Karpas-422 (cell line): ENCODE data around the gene CD48. TPM values are rescaled to one million over a fixed set of nuclear protein-coding genes. Genes with fewer than 3 reads are reported as not detected.

Experiments
- DNase-seq: peaks from one replicate; pipeline ENCODE4 v3.0.0-alpha.2; 2015
- H2AFZ ChIP-seq: fragments of 200-600 bp; sonication (generic); 2 replicates; pipeline ENCODE4 v1.6.1; 2014; ENCODE audit warnings: antibody characterized with exemption, low read length, mixed read lengths
- H3K27ac ChIP-seq: fragments of 200-600 bp; sonication (generic); 2 replicates; pipeline ENCODE4 v1.5.1; 2014; ENCODE audit warnings: mild to moderate bottlenecking, low read length, moderate library complexity
- H3K27me3 ChIP-seq: fragments of 200-600 bp; sonication (generic); 2 replicates; pipeline ENCODE4 v1.6.1; 2014; ENCODE audit warnings: low read length, mixed read lengths
- H3K36me3 ChIP-seq: fragments of 200-600 bp; sonication (generic); 2 replicates; pipeline ENCODE4 v1.6.1; 2014; ENCODE audit warnings: low read length, mixed read lengths; ENCODE audit not compliant: insufficient read depth
- H3K4me1 ChIP-seq: fragments of 200-600 bp; sonication (generic); 2 replicates; pipeline ENCODE4 v1.6.1; 2014; ENCODE audit warnings: mild to moderate bottlenecking, low read length, mixed read lengths
- H3K4me2 ChIP-seq: fragments of 200-600 bp; sonication (generic); 2 replicates; pipeline ENCODE4 v1.6.1; 2014; ENCODE audit warnings: low read length, low read depth, mild to moderate bottlenecking; ENCODE audit not compliant: poor library complexity, severe bottlenecking
- H3K4me3 ChIP-seq: fragments of 200-600 bp; sonication (generic); 2 replicates; pipeline ENCODE4 v1.5.1; 2014; ENCODE audit warnings: mild to moderate bottlenecking, antibody characterized with exemption, low read length, mixed read lengths
- H3K79me2 ChIP-seq: fragments of 200-600 bp; sonication (generic); 2 replicates; pipeline ENCODE4 v1.6.1; 2014; ENCODE audit warnings: mild to moderate bottlenecking, low read length, mixed read lengths
- H3K9ac ChIP-seq: fragments of 200-600 bp; sonication (generic); 2 replicates; pipeline ENCODE4 v1.6.0; 2014; ENCODE audit warnings: low read length
- H3K9me2 ChIP-seq: fragments of 200-600 bp; sonication (generic), shearing (Covaris generic); replicated peaks from 2 replicates; pipeline ENCODE4 v1.6.0; 2014; ENCODE audit warnings: mild to moderate bottlenecking, low read length, moderate library complexity; ENCODE audit not compliant: insufficient read depth
- H3K9me3 ChIP-seq: fragments of 300-700, 200-600 bp; sonication (generic); 2 replicates; pipeline ENCODE4 v1.6.1; 2014; ENCODE audit warnings: low read length, mixed read lengths
- H4K20me1 ChIP-seq: fragments of 200-600 bp; sonication (generic); 2 replicates; pipeline ENCODE4 v1.6.1; 2014; ENCODE audit warnings: mild to moderate bottlenecking, antibody characterized with exemption, low read length, low read depth; ENCODE audit not compliant: insufficient read depth
- total RNA-seq: library from RNA; depleted of rRNA; stranded (reverse); fragments of >200 nt; shearing (Covaris generic); gene quantifications from 2 replicates; pipeline ENCODE4 v1.2.3, GENCODE V29; 2014; ENCODE audit warnings: low replicate concordance

The CD48 gene
- total RNA-seq, 1 experiment from 2014 or later = 56.3 TPM

- Histone ChIP-seq H4K20me1 (no peaks in the 10 kb centered on the region), H3K36me3 (no peaks in the 10 kb centered on the region), H3K79me2 (no peaks in the 10 kb centered on the region), H3K9me2 (no peaks in the 10 kb centered on the region), H3K9me3 (no peaks in the 10 kb centered on the region; the same call in 1 of the 2 replicates), H3K27me3 (no peaks in the 10 kb centered on the region), H3K4me2 (peak overlapping the region; percentile 28), H3K4me3 (no peak overlapping the region), H2AFZ (no peak overlapping the region), H3K4me1 (peaks cover 42% of the 10 kb centered on the region), H3K27ac (no peak overlapping the region), H3K9ac (0 out of 2 replicates have a peak overlapping the region, but pooled peaks have one; percentile 13)
- no peak for DNase-seq
Measured at GRCh38 chr1:160674415-160674814, 37.2 kb downstream of the CD48 start.

DNA sequence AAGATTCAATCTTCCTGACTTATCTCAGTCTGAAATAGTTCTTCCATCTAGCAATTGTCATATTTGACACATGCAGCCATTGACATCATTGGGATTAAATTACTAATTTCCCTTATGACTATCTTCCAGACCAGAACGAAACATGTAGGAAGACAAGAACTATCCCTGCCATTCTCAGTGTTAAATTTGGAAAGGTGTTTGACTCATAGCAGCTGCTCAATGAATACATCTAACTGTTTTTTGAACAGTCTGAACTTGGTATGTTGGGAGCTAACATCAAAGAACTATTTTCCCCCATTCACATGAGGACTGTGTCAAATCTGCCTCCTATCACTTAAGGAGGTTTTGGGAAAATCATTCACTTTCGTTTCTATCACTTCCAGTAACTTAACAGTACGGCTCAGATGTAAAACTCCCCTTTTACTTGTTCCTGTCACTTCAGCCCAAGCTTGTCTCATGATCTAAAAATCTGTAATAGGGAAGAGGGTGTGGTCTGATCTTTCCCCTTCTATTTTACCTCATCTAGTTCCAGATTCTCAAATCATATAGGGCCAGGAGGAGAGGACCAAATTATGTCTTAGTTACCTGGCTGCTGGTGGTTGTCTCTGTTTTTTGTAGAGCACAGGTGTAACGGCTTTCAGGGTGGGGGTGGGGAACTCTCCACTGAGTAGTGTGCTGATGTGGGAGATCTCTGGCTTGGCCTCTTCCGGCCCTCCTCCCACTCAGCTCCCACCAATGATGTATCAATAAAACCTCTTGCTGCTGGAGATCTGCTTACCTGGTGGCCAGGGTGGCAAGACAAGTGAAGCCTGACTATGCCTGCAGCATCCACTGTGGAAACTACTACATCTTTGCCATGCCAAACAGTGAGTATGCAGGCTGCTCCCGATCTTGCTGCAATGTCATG lies 38.6 kb downstream of the CD48 start:
- Histone ChIP-seq H3K9me3 (peaks cover 4% of the 10 kb centered on the region; the same call in 1 of the 2 replicates), H3K27me3 (0 out of 2 replicates have a peak, but pooled peaks cover 3% of the 10 kb centered on the region), H3K36me3 (no peaks in the 10 kb centered on the region), H3K79me2 (no peaks in the 10 kb centered on the region), H3K9me2 (no peaks in the 10 kb centered on the region), H2AFZ (no peak overlapping the region), H3K9ac (no peak overlapping the region), H3K4me3 (no peak overlapping the region), H4K20me1 (no peaks in the 10 kb centered on the region), H3K4me2 (peak overlapping the region; percentile 19), H3K4me1 (peaks cover 42% of the 10 kb centered on the region), H3K27ac (no peak overlapping the region)
- DNase-seq = no peak

DNA sequence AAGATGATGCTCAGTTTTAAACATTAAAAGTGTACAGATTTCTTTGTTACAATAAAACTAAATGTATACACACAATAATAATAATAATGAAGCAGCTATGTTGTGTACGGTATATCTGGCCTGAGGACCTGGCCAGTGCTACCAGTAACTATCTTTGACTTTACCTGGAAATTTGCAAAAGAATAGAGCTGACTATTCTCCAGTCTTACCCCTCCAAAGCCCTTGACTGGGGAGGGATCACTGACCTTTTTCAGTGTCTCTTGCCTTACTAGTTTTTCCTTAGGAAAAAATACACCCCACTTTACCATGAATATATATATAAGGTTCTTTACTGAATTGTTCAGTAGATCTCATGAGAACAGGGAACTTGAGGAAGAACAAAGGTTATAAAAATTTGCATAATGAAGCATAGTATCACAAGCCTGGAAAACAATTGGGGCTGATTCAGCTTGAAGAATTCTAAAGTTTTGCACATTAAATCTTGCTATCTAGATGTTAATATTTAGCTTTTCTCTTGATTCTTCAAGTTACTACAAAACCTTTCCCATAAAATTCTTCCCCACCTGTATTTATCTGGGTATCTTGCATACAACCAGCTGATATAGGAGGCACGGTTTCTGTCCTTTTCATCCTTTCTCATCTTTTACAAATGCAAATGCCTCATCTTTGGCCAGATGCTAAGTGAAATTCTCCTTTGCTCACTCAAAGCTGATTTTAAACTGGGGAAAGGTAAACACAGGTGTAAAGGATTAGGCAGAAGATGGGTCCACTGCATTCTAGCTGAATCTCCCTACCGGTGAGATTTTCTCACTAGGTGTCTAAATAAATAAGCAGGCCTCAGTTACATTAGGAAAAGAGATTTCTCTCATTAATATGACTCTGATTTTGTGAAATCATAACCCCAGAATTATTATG lies 39.8 kb downstream of the CD48 start:
- H3K9ac ChIP-seq = no peak overlapping the region
- peaks cover 4% of the 10 kb centered on the region; the same call in 1 of the 2 replicates for H3K9me3 ChIP-seq
- H3K4me1 ChIP-seq = peaks cover 42% of the 10 kb centered on the region
- no peaks in the 10 kb centered on the region for H4K20me1 ChIP-seq
- 0 out of 2 replicates have a peak, but pooled peaks cover 3% of the 10 kb centered on the region for H3K27me3 ChIP-seq
- no peak for DNase-seq
- no peaks in the 10 kb centered on the region for H3K79me2 ChIP-seq
- no peak overlapping the region for H3K4me3 ChIP-seq
- no peak overlapping the region for H3K27ac ChIP-seq
- H3K9me2 ChIP-seq = no peaks in the 10 kb centered on the region
- peak overlapping the region; percentile 40 for H3K4me2 ChIP-seq
- H2AFZ ChIP-seq = no peak overlapping the region
- no peaks in the 10 kb centered on the region for H3K36me3 ChIP-seq

- Histone ChIP-seq H3K27ac (no peak overlapping the region), H3K27me3 (0 out of 2 replicates have a peak, but pooled peaks cover 3% of the 10 kb centered on the region), H3K36me3 (no peaks in the 10 kb centered on the region), H3K4me1 (peaks cover 49% of the 10 kb centered on the region), H3K9me3 (peaks cover 4% of the 10 kb centered on the region; the same call in 1 of the 2 replicates), H3K9ac (no peak overlapping the region), H3K4me3 (no peak overlapping the region), H3K79me2 (no peaks in the 10 kb centered on the region), H4K20me1 (no peaks in the 10 kb centered on the region), H2AFZ (no peak overlapping the region), H3K9me2 (no peaks in the 10 kb centered on the region), H3K4me2 (no peak overlapping the region)
- no peak for DNase-seq
Measured at GRCh38 chr1:160670701-160671100, 40.9 kb downstream of the CD48 start.

DNA sequence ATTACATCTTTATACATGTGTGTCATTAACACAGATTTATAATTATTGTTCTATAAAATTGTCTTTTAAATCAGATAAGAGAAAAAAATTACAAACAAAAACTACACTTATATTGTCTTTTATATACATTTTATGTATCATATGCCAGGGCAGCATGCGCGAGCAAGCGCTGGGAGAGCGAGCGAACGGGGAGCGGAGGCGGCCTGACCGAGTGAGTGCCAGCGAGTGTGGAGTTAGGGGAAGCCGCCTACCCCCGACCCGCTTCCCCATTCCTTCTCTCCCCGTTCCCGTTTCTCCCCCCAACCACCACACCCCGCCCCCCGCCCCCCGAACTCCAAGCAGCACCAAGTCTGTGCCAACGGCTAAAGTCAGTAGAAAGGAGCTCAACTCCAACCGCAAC lies 41.8 kb downstream of the CD48 start:
- Histone ChIP-seq H2AFZ (no peak overlapping the region), H4K20me1 (no peaks in the 10 kb centered on the region), H3K27me3 (0 out of 2 replicates have a peak, but pooled peaks cover 3% of the 10 kb centered on the region), H3K4me3 (no peak overlapping the region), H3K4me1 (peaks cover 50% of the 10 kb centered on the region), H3K27ac (no peak overlapping the region), H3K9me3 (peaks cover 4% of the 10 kb centered on the region; the same call in 1 of the 2 replicates), H3K36me3 (no peaks in the 10 kb centered on the region), H3K79me2 (no peaks in the 10 kb centered on the region), H3K9ac (no peak overlapping the region), H3K9me2 (no peaks in the 10 kb centered on the region), H3K4me2 (no peak overlapping the region)
- no peak for DNase-seq

- H3K27ac ChIP-seq = no peak overlapping the region
- H3K4me1 ChIP-seq = peaks cover 50% of the 10 kb centered on the region
- no peaks in the 10 kb centered on the region for H3K79me2 ChIP-seq
- H3K4me2 ChIP-seq = no peak overlapping the region
- H3K9me2 ChIP-seq = no peaks in the 10 kb centered on the region
- H3K9ac ChIP-seq = no peak overlapping the region
- H3K4me3 ChIP-seq = no peak overlapping the region
- H3K9me3 ChIP-seq = peaks cover 4% of the 10 kb centered on the region; the same call in 1 of the 2 replicates
- H3K27me3 ChIP-seq = 0 out of 2 replicates have a peak, but pooled peaks cover 3% of the 10 kb centered on the region
- H4K20me1 ChIP-seq = no peaks in the 10 kb centered on the region
- DNase-seq = no peak
- no peaks in the 10 kb centered on the region for H3K36me3 ChIP-seq
- H2AFZ ChIP-seq = no peak overlapping the region
Measured at GRCh38 chr1:160669276-160669675, 42.3 kb downstream of the CD48 start.

DNA sequence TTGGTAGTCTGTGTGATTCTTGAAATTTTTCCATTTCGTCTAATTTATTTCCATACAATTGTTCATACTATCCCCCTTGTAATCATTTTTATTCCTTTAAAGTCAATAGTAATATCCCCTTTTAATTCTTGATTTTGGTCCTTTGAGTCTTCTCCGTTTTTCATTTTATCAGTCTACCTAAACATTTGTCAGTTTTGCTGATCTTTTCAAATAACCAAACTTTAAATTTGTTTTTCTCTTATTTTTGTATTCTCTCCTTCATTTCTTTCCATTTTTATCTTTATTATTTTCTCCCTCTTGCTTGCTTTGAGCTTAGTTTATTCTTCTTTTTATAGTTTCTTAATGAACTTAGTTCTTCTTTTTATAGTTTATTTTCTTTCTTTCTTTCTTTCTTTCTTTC lies 43.7 kb downstream of the CD48 start:
- Histone ChIP-seq H3K79me2 (no peaks in the 10 kb centered on the region), H3K4me3 (no peak overlapping the region), H3K9ac (no peak overlapping the region), H3K9me2 (no peaks in the 10 kb centered on the region), H3K36me3 (no peaks in the 10 kb centered on the region), H3K4me1 (peaks cover 39% of the 10 kb centered on the region), H2AFZ (no peak overlapping the region), H3K9me3 (peaks cover 4% of the 10 kb centered on the region; the same call in 1 of the 2 replicates), H4K20me1 (no peaks in the 10 kb centered on the region), H3K27ac (no peak overlapping the region), H3K4me2 (no peak overlapping the region), H3K27me3 (0 out of 2 replicates have a peak, but pooled peaks cover 3% of the 10 kb centered on the region)
- DNase-seq = no peak
